H1 (cell line): ENCODE measurements around the gene ENOPH1.

ENCODE experiments used
- CREB1 ChIP-seq: IDR thresholded peaks from 2 replicates; pipeline ENCODE4 v1.6.1; 2012; ENCODE audit warnings: inconsistent platforms
- NRF1 ChIP-seq: IDR thresholded peaks from 2 replicates; pipeline ENCODE4 v1.6.1; 2011; ENCODE audit warnings: mild to moderate bottlenecking, low read depth, low read length, improper control_type of control experiment
- POLR2A ChIP-seq, 2 experiments: IDR thresholded peaks; 1 replicate in 1 of 2; 2 replicates in 1 of 2; pipeline ENCODE4 v1.6.1; 2011; ENCODE audit warnings: low read depth in 2 of 2, low read length in 2 of 2, mild to moderate bottlenecking in 2 of 2; ENCODE audit errors: control extremely low read depth in 1 of 2

GRCh38 chr4:82458729-82459128 lies 28.3 kb downstream of the ENOPH1 start:
- TF ChIP-seq CREB1 (no peak), POLR2A (IDR thresholded peaks at IDR 0.05; ENCODE audit: control extremely low read depth in 1 of 2, low read depth in 2 of 2, low read length in 2 of 2) (no peak), NRF1 (no peak)
